CD4-positive, alpha-beta T cell treated with Interferon gamma for 1 hour (primary cell): ENCODE data around the gene STEAP1B.
"Not testable (repeated sequence)": the region's sequence is repeated elsewhere in the genome, so short reads cannot be mapped to it uniquely, and the experiment has no call there.

ENCODE experiments used
- DNase-seq: peaks from one replicate; pipeline ENCODE4 v3.0.0-alpha.2; 2020

STEAP1B gene

DNA sequence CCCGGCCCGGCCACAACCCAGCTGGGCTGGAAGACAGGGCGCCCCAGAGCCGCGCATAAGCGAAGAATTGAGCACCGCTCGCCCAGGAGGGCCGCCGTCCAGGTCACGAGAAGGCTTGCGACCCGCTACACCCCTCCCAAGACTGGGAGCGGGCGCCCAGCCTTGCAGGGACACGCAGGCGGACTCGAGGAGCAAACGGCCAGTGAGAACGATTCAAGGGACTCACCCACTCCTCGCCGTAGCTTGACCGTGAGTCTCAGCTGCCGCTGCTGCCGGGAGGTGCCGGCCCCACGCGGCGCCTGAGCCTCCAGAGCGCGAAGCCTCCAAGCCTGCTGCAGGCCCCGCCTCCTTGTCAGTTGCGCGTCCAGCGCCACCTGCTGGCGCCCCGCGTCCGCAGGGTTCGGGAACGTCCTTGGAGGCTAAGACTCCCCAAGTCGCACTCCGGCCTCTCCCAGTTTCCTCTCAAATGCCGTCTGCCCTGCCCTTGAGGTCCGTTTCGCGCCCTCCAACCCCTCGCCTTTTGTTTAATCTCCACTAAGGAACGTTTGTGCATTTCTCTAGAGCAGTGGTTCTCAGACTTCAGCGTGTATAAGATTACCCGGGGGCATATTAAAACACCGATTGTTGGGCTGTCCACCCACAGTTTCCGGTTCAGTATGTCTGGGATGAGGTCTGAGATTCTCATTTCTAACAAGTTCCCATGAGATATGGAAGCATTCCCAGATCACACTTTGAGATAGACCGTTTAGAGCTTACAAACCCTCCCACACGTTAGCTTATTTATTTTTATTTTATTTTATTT, at the start of gene STEAP1B:
Gene STEAP1B, minus strand, starts transcription at position 301 of the 802 bp plus-strand sequence. CDS start 5,333 bp downstream, outside the sequence.
- peak; percentile 76 for DNase-seq

DNA sequence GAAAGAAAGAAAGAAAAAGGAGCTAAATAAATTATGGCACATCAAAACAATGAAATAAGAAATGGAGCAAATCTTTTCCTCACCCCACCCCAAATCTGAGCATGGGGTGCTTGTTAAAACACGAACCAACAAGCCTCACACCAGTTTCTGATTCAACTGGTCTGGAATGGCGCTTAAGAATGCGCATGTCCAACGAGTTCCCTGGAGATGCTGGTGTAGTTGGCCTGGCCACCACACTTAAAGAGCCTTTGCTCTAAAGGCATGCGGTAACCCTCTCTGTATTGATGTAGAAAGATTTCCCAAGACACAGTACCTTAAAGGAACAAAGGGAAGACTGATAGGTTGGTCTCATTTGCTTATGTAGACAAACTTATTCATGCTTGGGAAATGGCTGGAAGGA, 49.1 kb upstream of the STEAP1B start:
- no peak for DNase-seq

DNA sequence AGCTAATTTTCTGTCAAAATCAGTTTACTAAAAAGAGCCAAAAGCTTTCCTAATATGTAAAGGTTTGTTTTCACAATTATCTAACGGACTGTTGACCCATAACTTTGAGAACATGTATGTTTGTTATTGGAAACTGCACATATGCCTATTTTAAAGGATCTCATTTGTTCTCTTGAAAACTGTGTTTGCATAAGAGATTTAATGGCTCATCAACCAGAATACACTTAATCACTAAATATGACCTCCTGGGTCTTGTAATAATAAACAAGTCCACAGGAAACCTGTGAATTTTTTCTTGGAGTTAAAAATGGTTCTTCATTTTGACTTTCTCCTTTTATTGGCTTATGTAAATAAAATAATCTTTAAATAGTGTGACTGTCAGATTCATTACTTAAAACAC, 48.3 kb upstream of the STEAP1B start:
- no peak for DNase-seq

DNA sequence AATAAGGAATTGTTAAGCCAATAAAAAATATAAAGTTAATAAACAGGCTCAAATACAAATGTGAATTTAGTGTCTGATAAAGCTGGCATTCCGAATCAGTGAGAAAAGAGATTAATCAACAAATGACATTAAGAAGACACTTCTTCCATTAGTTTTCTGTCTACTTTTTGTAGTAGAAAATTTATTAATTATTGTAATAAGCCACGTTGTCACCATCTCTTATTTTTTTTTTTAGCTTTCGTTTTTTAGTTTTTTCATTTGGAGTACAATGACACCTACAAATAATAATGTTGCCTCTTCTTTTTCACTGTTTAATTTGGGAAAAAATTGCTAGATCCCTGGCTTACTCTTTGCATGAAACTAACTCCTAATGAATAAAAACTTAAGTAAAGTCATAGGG, 46.8 kb upstream of the STEAP1B start:
- no peak for DNase-seq

DNA sequence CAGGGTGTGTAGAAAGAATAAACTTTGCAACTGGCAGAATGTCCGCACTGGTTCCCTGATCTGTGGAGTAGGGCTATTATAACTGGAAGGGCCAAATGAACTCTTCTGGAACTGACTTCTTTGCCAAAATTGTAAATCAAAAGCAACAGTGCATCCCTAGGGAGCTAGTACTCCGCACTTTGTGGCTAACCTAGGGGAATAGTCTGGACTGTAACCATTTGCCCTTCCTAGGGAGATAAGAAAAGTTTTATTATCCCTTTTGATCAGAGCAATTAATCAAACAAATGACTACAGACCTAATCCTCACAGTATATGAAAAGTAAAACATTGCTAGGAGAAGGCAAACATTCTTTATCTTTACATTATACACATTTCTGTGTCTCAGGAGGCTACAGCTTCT, 45.5 kb upstream of the STEAP1B start:
- DNase-seq = no peak

DNA sequence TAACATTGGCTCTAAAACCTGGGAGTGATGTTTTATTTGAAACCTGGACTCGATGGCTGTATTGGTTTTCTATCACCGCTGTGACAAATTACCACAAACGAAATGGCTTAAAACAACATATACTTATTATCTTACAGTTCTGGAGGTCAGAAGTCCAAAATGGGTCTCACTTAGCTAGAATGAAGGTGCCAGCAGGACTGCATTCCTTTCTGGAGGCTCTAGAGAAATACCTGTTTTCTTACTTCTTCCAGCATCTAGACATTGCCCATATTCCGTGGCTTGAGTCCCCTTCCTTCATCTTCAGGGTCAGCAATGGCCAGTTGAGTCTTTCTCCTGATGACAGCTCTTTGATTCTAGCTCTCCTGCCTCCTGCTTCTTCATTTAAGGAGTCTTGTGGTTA, 44.3 kb upstream of the STEAP1B start:
- DNase-seq = no peak

DNA sequence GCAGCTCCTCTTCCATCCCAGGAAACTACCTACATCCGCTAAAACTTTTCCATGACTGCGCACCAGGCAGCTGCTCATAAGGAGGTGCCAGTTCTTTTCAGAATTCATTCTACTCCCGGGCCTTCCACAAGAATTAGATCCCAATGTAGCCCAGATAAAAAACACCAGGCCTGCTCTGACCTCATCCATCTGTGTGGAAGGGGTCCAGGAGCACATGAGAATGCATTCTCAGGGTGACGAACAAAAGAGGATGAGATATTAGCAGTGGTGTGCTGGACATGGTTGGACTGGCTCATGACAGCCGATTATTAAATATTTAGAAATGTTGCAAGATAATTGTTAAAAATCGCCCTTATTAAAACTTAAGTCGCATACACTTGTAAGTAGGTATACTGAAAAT, 43.2 kb upstream of the STEAP1B start:
- DNase-seq = no peak

DNA sequence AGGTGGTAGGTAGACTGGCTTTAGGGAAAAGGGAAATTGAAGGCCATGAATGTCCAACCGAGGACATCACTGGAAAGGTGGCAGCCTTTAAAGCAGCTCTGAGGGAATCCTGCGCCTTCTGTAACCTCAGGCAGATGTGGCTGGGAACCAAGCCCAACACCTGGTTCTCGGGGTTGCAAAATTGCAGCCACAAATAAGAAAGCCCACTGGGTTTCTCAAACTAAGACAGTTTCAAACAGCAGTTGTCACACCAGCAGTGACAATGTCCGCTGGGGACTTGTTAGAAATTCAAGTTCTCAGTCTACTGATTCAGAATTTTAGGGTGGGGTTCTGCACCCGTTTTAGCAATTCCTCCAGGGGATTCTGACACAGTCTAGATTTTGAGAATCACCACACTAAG, 42.7 kb upstream of the STEAP1B start:
- DNase-seq = no peak

DNA sequence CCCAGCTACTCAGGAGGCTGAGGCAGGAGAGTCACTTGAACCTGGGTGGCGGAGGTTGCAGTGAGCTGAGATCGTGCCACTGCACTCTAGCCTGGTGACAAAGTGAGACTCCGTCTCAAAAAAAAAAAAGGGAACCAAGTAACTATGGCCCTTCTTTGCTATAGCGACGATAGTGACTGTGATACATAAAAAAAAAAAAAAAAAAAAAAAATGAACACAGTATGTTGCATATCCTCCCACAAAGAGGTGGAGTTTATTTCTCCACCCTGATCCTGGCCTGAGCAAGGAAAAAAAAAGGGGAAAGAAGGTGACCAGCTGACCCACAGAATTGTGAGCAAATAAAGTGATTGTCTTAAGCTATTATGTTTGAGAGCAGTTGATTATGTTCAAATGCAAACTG, 42.3 kb upstream of the STEAP1B start:
- DNase-seq = no peak

DNA sequence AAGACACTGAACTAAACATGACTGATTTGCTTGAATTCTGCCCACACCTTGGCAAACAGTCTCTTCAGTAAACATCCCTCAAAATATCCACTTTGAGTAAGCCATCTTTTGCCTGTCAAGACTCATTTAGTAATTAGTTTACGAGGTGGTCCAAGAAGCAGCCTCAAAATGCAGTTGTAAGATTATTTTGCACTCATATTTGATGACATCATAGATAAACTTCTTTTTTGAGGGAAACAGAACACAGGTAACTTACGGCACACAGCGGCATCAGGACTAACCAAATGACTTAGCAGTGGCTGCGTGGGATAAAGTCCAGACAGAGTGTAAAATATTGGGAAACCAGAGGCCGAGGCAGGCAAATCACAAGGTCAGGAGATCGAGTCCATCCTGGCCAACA, 41.8 kb upstream of the STEAP1B start:
- DNase-seq = no peak

DNA sequence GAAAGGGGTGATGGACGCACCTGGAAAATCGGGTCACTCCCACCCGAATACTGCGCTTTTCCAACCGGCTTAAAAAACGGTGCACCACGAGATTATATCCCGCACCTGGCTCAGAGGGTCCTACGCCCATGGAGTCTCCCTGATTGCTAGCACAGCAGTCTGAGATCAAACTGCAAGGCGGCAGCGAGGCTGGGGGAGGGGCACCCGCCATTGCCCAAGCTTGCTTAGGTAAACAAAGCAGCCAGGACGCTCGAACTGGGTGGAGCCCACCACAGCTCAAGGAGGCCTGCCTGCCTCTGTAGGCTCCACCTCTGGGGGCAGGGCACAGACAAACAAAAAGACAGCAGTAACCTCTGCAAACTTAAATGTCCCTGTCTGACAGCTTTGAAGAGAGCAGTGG, 28.5 kb upstream of the STEAP1B start:
- not testable (repeated sequence) for DNase-seq

DNA sequence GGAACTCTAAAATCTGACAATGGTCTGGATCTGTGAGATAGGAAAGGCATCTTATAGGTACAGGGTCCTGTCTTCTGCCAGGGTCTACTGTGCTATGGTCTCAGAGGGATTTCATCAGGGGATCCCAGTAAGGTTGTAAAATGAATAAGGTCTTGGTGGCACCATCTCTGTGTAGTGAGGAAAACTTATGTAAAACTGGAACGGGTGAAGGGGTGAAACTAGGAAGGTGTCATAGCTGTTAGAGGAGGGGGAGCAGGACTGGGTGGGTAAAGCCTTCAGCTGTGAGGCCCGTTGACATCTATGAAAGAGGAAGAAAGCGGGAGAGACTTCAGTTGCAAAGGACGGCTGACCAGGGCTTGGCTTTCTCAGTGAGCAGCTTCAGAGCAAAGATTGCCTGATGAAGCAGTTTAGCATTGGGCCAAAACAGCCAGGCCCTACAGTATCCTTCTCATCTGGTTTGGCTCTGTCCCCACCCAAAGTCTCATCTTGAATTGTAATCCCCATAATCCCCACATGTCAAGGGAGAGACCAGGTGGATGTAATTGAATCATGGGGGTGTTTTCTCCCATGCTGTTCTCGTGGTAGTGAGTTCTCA, 24.5 kb upstream of the STEAP1B start:
- not testable (repeated sequence) for DNase-seq

DNA sequence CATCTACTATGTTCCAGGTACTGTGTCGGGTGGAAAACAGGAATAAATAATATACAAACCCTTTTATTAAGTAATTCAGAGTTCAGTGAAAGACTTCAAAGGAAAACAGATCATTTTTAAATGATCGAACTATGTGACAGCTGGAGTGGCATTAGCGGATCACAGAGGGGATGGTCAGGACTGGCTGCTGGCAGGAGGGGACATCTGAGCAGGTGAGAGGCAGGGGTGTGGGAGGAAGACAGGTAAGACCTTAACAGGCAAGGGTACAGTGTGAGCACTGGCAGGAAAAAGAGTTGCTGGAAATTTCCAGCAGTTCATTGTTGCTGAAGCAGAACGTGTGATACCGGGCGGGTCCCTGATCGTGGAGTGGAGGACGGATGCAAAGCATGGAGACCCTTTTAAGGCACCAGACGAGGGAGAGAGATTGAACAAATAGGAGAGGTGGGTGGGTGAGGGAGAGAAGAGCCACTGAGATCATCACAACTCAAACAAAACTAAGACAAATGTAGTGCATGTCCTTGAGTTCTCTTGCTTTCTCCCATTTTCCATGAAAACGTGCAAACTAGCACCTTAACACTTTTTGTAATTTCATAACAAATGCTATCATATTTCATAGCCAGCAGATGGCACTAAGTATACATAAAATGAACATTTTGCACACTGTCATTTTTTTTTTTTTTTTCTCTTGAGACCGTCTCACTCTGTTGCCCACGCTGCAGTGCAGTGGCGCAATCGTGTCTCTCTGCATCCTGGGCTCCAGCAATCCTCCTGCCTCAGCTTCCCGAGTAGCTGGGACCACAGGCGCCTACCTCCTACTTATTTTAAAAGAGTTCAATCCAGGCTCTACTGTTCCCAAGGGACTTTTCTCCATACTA, 23.7 kb upstream of the STEAP1B start:
- not testable (repeated sequence) for DNase-seq

DNA sequence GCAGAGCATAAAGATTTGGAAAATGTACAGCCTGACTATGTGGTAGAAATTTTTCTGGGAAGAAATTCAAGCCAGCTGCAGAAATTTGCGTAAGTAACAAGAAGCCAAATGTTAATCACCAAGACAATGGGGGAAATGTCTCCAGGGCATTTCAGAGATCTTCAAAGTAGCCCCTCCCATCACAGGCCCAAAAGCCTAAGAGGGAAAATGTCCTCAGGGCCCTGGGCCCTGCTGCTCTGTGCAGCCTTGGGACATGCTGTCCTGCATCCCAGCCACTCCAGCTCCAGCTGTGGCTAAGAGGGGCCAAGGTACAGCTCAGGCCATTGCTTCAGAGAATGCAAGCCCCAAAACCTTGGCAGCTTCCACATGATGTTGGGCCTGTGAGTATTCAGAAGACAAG, 19.6 kb upstream of the STEAP1B start:
- DNase-seq = not testable (repeated sequence)

DNA sequence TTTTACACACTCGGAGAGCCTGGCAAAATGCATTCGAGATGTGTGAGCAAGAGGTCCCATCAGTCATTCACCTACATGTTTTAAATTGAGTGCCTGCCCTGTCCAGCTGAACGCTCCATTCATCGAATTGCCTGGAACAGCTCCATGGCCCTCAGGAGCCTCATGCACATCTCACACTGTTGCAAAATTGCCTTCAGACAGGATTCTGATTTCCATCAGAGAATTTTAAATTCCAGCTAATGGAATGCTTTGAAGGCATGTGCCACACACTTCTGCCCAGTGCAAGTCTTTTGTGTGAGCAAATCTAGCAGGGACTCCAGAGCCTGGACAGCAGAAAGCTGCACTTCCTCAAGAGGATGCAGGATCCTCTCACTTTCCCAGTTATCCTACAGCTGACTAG, 17.0 kb upstream of the STEAP1B start:
- not testable (repeated sequence) for DNase-seq

DNA sequence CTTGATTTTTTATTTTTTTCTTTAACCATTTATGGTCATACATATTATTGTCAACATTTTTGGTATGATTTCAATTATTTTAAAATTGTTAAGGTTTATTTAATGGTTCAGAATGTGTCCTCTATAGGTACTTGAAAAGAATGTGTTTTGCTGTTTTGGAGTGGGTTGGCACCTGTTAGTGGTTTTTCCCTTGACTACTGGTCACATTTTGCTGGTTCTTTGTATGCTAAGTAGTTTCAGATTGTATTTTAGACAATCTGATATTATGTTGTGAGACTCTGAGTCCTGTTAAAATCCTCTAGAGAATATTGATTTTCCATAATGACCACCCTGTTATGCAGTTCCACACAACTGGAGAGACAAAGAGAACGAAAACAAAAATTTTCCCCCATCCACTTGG, 15.0 kb upstream of the STEAP1B start:
- DNase-seq = not testable (repeated sequence)

DNA sequence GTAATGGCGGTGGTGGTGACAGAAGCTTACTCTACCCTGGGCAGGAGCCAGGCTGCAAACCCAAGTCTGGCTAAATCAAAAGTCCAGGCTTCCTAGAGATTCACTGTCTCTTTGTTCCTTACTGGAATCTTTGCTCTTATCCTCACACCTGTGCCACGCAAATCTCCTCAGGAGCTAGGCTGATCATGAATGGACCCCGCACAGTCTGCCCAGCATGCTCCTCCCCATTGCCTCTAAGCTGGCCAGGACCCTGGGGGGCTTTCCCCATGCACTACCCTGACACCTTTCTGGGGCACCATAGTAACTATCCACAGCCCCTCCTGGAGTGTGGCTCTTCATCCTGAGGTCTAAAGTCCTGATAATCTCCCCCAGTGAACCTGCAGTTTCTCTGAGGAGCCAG, 7.3 kb upstream of the STEAP1B start:
- DNase-seq = not testable (repeated sequence)

DNA sequence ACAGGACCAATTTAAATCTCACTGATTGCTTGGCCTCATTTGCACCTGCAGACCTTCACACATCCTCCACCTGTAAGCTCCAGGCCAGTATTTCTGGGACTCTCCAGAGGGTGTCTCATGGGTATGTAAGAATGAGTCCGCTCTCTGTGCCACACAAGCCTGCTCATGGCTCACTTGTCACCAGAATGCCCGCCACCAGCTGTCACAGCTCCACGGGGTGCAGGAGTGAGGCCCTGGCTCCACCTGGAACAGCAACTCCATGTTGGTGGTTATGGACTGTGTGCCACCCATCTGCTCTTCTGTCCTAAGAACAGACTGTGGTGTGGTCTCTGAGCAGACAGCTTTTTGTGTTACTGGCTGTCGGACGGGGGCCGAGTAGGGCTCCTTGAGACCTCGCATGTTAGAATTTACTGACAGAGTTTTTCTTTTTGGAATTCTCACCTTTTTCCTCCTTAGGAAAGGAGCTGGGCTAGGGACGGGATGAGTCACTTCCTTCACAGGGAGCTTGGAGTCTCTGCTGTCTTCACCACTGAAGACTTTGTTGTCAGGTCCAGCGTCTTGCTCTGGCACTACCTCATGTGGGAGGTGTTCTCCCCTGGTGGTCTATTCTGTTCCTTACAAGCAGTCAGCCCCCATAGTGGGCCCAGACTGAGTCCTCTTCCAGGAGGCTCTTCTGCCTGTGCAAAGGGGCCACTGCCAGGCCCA, 6.5 kb upstream of the STEAP1B start:
- not testable (repeated sequence) for DNase-seq

DNA sequence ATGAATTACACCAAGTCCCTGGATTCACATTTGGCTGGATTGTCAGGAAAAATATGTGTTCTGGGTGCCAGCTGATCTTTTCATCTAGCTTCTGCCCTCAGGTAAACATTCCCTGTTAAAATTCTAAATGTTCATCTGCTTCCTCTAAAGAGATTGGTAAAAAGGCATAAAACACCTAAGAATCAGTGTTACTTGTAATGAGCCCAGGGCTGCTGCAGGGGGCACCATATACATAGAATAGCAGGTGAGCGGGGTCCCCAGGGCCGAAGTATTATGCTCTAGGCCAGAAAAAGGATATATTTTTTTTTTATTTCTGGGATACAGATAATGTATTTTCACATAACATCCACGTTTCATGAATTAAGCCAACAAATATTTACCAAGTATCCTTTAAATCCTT, 4.5 kb upstream of the STEAP1B start:
- not testable (repeated sequence) for DNase-seq

DNA sequence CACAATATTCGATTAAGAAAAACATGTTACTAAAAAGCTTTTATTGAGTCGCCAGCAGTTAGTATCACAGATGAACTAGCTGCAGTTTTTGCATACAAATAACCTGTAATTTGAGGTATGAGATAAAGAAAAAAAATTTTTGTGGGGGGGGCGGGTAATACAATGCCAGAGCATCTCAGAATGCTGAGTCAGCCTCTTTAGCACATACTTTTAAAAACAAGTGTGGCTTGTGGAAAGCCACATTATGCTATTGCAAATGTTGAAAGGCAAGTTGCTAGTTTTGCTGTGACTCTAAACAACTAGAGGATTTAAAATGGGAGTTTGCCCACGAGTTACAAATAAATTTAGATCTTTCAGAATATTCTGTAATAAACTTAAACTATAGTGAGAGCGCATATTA, 2.1 kb upstream of the STEAP1B start:
- not testable (repeated sequence) for DNase-seq

DNA sequence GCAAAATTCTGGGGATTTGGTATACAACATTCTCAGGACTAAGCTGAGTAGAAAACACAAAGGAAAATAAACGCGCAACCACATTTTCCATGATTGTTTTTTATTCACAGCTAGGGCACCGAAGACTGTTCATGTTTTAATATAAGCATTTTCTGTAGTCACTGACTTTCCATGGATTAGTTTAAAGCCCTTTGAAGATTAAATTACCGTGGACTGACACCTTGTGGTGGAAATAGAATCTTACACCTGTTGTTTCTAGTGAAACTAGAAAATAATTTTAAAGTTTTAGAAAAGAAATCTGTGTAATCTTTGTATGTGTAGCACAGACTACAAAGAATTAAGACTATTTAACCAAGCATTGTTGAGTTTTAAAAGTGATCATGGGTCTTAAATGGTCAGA, 1.3 kb upstream of the STEAP1B start:
- not testable (repeated sequence) for DNase-seq

DNA sequence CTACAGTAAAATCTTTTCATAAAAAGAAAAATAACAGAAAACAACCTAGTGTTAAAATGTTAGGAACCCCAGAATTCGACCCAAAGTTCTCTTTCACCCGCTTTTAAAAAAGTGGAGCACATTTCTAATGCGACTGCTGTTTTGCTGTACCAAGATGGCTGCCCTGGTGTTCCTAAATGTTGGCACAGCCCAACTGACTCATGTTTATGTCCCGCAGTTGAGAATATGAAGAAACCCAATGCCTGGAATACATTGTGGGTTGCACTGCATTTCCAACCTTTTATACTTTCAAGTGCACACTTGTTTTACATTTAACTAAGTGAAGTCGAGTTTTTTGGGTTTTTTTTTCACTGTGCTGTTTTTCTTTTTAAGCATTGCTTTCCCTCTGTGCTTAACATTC, 944 bp downstream of the STEAP1B start:
- DNase-seq = no peak

DNA sequence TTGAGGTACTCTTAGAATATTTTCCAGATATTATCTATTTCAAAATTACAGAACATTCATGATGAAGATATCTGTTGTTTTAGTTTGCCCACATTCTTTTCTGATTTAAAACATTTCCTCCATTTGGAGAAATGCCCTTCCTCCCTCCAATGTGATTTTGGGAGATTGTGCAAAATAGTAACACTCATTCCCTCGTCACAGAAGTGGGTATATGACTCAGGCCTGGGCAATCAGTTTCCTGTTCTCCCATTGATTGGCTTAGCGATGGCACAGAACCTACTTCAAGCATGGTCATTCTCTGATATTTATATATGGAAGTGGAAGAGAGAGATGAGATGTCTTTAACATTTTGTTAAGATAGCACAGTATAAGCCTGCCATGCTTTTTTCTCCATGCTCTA, 3.1 kb downstream of the STEAP1B start:
- not testable (repeated sequence) for DNase-seq
